ENCODE results near the gene NAV3. TPM values are rescaled to one million over a fixed set of nuclear protein-coding genes. Genes with fewer than 3 reads are reported as not detected.

NAV3 gene
- polyA plus RNA-seq, 1 experiment = 91.7 TPM

DNA sequence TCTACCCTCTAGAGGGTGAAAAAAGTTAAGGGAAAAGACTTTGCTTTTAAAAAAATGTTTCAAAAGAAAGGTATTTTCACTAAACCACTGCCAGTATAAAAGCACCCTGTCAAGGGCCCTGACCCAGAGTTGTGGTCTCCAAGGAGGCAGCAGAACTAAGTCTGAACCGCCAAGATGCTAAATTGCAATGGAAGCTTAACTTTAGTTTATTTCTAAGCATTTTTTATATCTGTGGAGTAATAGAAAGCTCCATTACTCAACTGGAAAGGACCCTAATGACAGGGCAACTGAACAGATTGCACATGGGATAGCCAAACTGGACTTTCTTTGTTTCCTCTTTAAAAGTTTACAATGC, 379.8 kb downstream of the NAV3 start:
- Histone ChIP-seq H3K4me3 (ENCODE audit: low read depth, low read length) (no peak overlapping the region), H3K36me3 (ENCODE audit: control insufficient read depth, insufficient read depth, low read length) (no peaks in the 10 kb centered on the region), H3K27me3 (ENCODE audit: control insufficient read depth, insufficient read depth, low read length) (no peaks in the 10 kb centered on the region)
- ChIA-PET POLR2A (no interaction called here), CTCF (interaction anchor here (1.5 kb wide), 1 partner anchor 12 kb away, joined by 4 read pairs; no protein-coding TSS in a partner anchor)
- no peak for DNase-seq (ENCODE audit: low read depth)
- TF ChIP-seq, protein P1, sequence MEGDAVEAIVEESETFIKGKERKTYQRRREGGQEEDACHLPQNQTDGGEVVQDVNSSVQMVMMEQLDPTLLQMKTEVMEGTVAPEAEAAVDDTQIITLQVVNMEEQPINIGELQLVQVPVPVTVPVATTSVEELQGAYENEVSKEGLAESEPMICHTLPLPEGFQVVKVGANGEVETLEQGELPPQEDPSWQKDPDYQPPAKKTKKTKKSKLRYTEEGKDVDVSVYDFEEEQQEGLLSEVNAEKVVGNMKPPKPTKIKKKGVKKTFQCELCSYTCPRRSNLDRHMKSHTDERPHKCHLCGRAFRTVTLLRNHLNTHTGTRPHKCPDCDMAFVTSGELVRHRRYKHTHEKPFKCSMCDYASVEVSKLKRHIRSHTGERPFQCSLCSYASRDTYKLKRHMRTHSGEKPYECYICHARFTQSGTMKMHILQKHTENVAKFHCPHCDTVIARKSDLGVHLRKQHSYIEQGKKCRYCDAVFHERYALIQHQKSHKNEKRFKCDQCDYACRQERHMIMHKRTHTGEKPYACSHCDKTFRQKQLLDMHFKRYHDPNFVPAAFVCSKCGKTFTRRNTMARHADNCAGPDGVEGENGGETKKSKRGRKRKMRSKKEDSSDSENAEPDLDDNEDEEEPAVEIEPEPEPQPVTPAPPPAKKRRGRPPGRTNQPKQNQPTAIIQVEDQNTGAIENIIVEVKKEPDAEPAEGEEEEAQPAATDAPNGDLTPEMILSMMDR (IDR thresholded peaks at IDR 0.05; ENCODE audit: insufficient read depth, low read depth, low read length) = no peak

DNA sequence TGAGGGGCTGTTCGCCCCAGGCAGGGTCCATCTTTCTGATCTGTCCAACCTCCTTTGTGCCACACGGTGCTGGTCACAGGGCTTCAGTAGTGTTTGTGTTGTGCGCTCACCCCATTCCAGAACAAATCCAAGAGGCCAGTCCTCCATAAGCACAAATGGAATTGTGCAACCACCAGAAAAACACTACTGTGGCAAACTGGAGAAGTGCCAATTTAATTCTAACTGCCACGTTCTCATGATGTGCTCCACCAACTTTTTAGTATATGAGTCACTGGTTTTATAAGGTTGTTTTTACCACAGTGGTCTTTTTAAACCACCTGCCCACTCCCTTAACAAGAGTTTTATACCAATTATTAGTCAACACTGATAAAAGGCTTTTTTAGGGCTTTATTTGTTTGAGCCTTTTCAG, 380.2 kb downstream of the NAV3 start:
- H3K27me3 ChIP-seq (ENCODE audit: control insufficient read depth, insufficient read depth, low read length) = no peaks in the 10 kb centered on the region
- CTCF ChIA-PET = interaction anchor here (1.5 kb wide), 1 partner anchor 12 kb away, joined by 4 read pairs; no protein-coding TSS in a partner anchor
- DNase-seq (ENCODE audit: low read depth) = peak; percentile 93
- no peaks in the 10 kb centered on the region for H3K36me3 ChIP-seq (ENCODE audit: control insufficient read depth, insufficient read depth, low read length)
- no peak overlapping the region for H3K4me3 ChIP-seq (ENCODE audit: low read depth, low read length)
- POLR2A ChIA-PET = no interaction called here
- TF ChIP-seq, protein P1 (IDR thresholded peaks at IDR 0.05; ENCODE audit: insufficient read depth, low read depth, low read length) = no peak

DNA sequence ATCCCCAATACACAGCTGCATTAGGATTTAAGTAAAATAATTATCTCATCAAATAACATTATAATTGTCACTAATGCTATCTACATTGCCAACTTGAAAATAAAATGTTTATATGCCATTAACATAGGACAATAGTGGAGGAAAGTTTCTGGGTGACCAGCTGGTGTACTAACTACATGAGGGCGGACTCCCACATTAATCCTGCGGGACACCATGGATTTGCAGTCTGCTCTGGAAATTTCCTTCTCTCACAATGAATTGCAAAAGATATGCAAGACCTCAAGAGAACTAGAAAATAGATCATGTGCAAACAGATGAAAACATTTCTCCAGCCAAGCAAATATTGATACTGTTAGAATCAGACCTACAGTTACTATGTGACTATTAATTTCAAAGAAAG, 390.1 kb downstream of the NAV3 start:
- CTCF ChIA-PET = interaction anchor here (0.6 to 1.8 kb wide), 2 partner anchors 9 to 735 kb away, joined by 3 to 6 read pairs; no protein-coding TSS in a partner anchor

DNA sequence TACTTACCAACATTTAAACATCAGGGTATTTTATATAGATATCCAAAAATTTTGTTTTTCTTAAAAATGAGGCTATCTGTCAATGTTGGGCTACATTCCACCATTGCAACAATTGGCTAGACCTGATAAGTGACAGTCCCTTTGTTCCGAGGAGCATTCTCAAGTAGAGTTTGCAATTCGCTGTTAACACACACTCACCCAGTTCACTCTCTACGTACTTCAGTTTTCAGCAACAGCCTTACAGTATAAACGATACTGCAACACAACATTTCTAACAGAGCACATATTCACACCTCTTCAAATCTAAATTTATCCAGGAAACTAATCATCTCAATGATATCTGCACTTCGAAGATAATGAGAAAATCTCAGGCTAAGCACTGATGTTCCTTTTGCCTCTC, 393.5 kb downstream of the NAV3 start:
- no peak for DNase-seq (ENCODE audit: low read depth)
- TF ChIP-seq, protein P1 (IDR thresholded peaks at IDR 0.05; ENCODE audit: insufficient read depth, low read depth, low read length) = no peak
- ChIA-PET POLR2A (no interaction called here), CTCF (no interaction called here)
- H3K27me3 ChIP-seq (ENCODE audit: control insufficient read depth, insufficient read depth, low read length) = no peaks in the 10 kb centered on the region
- no peaks in the 10 kb centered on the region for H3K36me3 ChIP-seq (ENCODE audit: control insufficient read depth, insufficient read depth, low read length)
- no peak overlapping the region for H3K4me3 ChIP-seq (ENCODE audit: low read depth, low read length)

More for the DNA sequence above, 390.1 kb downstream of the NAV3 start:
- Histone ChIP-seq H3K4me3 (ENCODE audit: low read depth, low read length) (no peak overlapping the region), H3K27me3 (ENCODE audit: control insufficient read depth, insufficient read depth, low read length) (no peaks in the 10 kb centered on the region), H3K36me3 (ENCODE audit: control insufficient read depth, insufficient read depth, low read length) (no peaks in the 10 kb centered on the region)
- POLR2A ChIA-PET = no interaction called here
- DNase-seq (ENCODE audit: low read depth) = no peak
- TF ChIP-seq, protein P1 (IDR thresholded peaks at IDR 0.05; ENCODE audit: insufficient read depth, low read depth, low read length) = no peak

DNA sequence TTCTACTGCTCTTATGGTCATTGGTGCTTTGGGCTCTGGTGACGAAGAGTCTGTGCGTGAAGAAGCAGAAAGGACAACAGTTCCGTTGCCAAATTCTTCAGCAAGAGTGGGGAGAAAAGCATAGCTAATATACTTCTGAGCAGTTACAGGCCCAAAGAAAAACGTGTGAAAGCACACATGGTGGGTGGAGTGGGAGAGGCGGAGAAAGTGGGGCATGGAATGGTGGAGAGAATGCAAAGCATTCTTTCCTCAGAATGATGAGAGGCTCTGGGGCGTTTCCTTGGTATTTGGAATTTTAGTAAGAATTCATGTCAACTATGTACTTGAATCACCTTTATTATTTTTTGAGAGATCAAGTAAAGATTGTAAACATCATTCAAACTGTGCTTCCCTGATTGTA, 396.1 kb downstream of the NAV3 start:
- POLR2A ChIA-PET = interaction anchor here (0.6 kb wide), 1 partner anchor 80 kb away, joined by 3 read pairs; no protein-coding TSS in a partner anchor
- Histone ChIP-seq H3K27me3 (ENCODE audit: control insufficient read depth, insufficient read depth, low read length) (no peaks in the 10 kb centered on the region), H3K4me3 (ENCODE audit: low read depth, low read length) (no peak overlapping the region), H3K36me3 (ENCODE audit: control insufficient read depth, insufficient read depth, low read length) (no peaks in the 10 kb centered on the region)
- no peak for DNase-seq (ENCODE audit: low read depth)
- TF ChIP-seq, protein P1 (IDR thresholded peaks at IDR 0.05; ENCODE audit: insufficient read depth, low read depth, low read length) = no peak
- CTCF ChIA-PET = no interaction called here
